COLO829 (cell line): Measurements from ENCODE around the gene FEZF1.

Experiments
- DNase-seq: peaks from one replicate; pipeline ENCODE4 v3.0.0; 2012; ENCODE audit warnings: low spot score

The FEZF1 gene

DNA sequence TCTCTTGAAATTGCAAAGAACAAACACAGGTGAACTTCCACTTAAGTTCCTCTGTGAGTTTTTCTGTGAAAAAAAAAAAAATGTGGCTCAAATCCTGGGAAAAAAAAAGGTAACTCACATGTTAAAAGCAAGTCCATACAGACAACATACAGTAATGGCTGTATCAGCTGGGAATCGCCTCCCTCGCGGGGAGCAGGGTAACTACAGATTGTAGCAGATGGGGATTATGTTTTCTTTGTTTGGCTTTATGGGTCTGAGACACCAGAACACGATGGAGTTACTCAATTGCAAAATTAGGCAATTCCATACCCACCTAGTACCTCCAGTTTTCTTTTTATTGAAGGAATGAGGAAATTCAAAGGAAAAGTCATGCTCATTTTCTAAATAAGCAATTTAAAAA lies 42.3 kb downstream of the FEZF1 start:
- DNase-seq, result no peak

DNA sequence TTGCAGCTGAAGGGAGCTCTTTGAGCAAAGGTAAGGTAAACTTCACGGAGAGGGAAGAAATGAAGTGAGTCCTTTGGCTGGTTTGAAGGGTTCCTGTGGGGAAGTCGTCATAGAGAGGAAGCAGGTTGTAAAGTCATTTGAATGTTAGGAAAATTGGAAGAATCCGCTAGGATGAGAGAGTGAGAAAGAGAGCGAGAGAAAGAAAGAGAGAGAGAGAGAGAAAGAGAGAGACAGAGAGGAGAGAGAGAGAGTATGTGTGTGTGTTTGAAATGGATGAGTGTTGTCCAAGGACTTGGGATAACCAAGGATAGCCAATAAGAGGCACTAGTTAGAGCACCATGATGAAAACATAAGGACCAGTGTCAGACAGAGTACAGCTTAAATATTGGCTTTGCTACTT lies 43.1 kb downstream of the FEZF1 start:
- no peak for DNase-seq

DNA sequence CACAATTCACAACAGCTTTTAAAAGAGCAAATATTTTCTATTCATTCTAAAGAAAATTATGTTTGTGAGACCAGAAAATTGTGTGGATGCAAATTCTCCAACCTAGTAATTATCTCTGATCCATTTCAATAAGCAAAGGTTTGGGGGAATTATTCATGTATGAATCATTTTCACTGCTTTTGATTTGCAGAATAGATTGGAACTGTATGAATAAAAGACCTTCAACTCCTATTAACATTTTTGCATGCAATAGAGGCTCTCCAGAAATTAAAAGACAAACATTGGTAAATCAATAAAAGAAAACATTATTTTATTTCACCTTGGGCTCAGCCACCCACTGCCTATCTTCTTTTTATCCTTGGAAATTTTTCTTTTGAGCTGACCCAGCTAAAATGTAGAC lies 43.5 kb downstream of the FEZF1 start:
- no peak for DNase-seq

DNA sequence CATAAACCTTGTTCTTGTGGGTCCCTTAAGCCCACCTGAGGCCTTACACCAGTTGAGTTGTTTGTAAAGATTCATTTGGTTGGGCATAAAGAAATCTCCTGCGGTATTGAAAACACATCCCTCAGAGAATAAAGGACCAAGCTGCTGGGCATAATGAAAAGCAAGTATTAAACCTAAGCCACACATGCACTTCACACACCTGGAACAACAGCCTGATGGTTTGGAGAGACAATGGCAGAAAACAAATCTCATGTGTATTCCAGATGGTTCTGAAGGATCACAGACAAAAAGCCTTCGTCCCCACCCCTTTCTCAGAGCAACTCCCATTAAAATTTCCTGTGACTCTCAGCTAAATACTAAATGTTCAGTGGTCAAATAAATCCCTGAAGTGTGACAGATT lies 44.2 kb downstream of the FEZF1 start:
- no peak for DNase-seq

DNA sequence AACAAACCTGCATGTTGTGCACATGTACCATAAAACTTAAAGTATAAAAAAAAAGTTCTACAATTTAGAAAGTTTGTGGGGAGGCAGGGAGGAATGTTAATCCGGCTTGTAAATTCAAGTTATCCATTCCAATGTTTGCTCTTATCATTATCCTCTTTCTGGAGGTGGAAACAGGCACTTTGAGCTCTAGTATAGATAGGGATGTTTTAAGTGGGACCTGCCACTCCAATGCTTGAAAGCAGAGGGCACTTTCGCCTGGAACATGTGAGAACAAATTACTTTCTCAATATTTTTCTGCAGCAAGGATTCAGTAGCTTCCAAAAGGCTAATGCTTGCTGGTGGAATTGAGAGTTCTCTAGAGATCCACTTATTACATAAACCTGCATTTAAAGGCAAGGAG lies 45.6 kb downstream of the FEZF1 start:
- no peak for DNase-seq

DNA sequence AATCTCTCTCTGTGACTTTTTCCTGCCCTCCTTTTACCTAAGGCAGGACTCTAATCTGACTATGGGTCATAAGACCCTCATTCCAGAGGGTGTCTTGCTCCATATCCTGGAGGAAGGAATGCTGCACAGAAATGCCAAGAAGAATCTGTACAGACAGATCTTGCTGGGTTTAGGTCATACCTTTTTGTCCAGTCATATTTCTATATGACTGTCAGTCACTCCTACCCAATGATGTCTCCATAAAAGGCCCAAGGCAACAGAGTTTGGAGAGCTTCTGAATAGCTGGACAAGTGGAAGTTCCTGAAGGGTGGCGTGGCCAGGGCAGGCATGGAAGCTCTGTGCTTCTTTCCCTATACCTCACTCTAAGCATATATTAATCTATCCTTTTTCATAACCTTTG lies 47.5 kb downstream of the FEZF1 start:
- DNase-seq, result no peak

DNA sequence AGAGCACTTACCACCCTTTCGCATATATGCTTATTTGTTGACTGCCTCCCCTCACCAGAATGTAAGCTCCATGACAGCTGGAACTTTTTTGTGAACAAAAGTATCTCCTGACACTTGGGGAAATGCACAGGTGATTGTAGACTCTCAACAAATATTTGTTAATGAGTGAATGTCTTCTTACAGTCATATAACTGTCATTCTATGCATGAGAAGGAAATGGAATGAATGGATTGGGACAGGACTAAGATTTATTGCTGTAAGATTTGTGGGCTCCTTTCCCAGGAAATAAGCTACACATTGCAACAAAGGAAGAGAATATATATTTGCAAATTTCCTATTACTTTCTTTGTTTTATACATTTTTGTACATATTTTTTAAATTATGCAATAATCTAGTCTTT lies 48.5 kb downstream of the FEZF1 start:
- DNase-seq, result no peak

DNA sequence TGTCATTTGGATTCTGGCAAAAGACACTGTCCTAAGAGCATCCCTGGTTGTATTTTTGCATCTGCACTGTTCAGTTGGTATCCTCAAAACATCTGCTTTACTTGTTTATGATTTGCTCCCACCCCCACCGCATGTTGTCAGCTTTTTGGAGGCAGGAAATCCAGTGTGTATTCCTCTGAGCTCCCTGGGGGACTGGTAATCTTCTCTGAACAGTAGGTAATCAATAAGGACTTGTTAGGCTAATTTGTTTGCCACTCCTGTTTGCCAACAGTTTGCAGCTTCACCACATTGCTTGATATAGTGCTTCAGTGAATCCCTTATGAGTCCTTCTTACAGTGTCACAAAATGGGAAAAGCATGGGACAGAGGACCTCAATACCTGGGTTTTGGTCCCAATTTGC lies 49.1 kb downstream of the FEZF1 start:
- DNase-seq, result no peak
